GM18526 (cell line): ENCODE results near the gene ANKRD35.

Experiments used
- POLR2A ChIP-seq: IDR thresholded peaks from 3 replicates; pipeline ENCODE4 v1.6.1; 2011; ENCODE audit not compliant: insufficient read length; ENCODE audit errors: extremely low read depth

ANKRD35 gene

DNA sequence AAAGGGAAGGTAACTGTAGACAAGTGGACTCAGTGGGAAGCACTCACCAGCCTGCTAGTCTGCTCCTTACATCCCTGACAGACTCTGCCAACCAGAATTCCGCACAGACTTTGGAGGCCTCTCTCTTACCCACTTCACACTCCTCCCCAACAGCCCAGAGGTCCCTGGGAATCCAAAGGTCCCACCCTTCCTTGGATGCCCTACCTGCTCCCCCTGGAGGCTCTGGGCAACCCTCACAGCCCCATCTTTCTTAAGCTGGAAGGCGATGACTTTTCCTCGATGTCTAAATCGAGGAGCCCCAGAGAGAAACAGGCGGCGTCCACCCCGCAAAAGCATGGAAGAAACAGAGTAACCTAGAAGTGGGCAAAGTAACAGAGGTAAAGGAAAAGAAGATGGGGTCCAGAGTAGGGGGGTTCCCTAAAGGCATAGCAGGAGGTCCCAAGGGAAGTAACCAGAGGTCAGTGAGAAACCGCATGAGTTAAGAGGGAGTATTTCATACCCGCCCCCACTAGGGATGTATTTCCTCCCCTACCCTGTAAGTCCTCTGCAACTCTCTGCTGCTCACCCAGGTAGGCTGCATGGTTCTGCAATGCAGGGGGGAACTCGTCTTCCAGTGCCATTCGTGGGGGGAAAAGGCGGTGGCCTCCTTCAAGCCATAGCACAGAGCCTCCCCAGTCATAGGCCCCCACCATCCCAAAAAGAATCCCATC is 15.8 kb upstream of the ANKRD35 start:
- no peak for TF ChIP-seq POLR2A

DNA sequence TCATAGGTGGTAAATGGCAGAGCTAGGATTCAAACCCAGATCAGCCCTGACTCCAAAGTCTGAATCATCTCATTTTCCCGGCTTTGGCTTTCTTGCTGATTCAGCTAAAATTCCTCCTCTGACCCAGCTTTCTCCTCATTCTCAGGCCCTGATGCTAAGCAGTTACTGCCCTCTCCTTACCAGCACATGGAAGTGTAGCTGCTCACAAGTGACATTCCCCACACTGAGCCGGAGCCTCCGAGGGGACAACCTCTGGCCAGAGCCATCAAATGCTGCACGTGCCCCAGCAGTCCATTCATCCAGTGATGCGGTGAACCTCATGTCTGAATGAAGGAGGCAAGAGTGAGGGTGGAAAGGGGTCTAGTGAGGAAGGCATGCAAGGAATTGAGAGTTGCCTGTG is 13.1 kb upstream of the ANKRD35 start:
- TF ChIP-seq POLR2A, result no peak

DNA sequence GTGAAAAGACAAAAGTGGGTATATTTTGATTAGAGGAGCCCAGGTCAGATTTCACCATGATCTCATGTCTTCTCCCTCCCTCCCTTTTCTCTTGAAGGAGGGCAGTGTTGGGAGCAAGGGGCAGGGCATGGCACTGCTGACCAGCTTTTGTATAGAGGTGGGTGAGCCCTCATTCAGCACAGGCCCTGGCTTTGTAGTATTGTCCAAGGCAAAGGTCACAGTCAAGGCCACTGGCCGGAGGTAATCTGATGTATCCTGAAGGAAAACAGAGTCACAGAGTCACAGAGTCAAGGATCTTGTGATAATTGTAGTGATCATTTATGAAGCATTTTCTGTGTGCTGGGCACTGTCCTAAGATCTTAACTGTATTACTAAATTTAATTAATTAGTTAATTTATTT is 12.3 kb upstream of the ANKRD35 start:
- no peak for TF ChIP-seq POLR2A

DNA sequence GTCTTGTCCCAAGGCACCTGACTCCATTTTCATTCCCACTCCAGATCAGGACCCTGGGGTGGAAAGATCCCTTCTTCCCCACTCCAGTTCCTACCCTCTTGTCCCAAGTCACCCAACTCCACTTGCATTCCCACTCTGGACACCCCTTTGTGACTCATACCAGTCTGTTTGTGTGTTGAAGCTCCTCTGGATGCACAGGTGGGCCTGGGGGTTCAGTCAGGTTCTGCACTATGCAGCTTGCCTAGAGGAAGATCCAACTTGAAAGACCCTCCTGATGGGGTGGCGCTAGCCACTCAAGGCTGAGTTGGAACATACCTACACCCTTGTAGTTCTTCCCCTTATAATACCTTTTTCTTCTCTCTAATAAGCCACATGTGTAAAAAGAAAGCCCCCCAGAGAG is 9.8 kb upstream of the ANKRD35 start:
- TF ChIP-seq POLR2A, result no peak

DNA sequence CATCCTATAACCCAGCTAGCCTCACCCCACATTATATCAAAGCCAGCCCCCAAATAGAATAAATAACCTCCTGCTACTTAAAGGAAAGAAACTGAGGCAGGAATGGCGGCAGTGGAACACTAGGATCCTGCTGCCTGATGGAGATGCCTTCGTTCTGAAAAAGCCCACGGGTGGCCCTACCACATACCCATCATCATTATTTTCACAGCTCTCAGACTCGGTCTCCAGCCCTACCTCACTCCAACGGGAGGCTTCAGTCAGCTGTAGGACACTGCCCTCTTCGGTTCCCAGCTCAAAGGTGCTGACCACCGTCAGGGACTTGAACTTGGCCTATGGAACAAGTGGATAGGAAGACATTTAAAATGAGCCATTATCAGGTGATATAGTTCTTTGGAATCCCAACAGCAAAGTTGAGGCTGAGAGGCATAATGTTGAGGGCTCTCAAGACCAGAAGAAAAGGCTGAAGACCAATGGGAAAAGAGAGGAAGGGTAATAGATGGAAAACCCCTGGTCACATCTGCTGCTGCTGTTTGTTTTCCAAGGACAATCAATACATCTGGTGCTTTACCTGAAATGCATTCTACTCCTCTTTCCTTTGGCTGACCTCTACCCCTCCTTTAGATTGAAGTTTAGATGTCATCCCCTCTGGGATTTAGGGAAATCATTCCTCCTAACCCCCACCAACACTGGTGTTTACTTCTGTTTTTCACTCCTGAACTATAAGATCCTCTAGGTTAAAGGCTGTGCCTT is 7.8 kb upstream of the ANKRD35 start:
- no peak for TF ChIP-seq POLR2A

DNA sequence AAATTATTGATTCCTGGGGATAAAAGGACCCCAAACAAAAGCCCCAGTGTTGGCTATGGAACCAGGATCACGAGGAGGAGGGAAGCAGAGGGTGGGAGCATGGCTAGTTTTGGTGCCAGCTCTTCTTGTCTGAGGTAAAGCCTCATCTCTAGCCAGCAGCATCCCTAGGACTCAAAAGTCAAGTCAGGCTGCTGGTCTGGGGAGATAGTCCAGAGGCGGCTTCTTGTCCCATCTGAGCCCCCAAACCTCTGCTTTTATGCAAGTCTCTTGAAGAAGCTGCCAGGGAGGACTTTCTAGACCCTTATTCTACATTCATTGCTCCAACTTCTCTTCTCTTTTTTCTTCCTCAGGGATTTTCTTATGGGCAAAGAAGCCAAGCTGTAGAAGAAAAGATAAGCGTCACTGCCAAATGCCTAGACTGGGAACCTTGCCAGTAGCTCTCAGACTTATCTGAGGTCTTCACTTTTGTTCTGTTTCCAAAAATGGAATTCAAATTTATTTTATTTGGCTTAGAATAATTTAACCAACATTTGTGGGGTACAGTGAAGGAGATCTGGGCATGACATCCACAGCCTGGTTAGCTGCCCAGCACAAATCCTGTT is 6.9 kb upstream of the ANKRD35 start:
- TF ChIP-seq POLR2A, result no peak

DNA sequence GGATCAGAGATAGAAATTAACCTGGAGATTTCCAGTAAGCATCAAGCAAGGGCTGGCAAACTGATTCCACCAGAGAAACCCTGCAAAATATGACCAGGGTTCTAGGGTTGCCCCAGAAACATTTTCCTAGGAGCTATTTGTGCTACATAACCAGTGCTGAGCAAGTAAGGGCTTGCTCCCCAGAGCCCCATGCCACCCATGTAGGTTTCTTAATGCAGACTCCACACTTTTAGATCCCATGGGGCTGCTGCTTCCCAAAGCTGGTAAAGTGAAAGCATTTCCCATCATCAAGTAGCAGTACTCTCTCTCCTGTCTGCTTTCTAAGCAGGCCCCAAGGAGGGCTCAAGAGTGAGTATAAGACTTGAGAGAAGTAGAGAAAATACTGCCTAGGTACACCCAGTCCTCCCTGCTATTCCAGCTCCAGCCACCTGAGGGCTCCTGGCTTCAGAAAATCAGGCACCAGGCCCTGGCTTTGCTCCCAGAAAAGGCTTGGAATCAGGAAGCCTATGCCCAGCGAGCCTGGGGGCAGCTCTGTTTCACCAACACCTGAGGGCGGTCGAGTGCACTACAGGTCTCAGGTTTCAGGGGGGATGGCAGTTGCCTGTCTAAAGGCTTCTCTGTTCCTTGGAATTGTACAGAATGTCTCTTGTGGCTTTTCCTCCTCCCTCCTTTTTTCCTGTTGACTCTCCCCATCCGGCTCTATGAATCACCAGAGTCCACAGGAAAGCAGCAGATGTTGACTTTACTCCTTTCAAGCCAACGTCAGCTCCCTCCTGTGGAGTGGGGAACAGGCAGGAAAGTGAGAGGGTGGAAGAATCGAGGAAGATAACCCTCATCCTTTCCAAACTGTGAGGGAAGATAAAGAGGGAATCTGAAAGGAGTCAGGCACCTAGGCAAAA is 6.2 kb upstream of the ANKRD35 start:
- no peak for TF ChIP-seq POLR2A

DNA sequence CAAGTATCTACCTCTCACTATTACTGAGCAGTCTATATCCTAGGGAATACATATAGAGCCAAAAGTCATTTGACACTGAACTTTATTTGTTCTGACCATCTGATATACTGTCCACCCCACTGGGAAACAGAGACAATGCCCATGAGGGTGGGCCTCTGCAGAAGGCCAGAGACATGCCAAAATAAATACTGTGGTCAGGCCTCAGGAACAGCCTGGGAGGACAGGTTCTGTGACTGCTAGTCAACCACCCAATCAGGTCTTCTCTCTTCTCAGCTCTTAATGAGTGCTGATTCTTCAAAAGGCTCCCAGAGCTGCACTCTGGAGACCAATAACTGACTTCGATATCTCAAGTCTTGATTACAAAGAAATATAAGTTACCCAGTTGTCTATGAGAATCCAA is 5.5 kb upstream of the ANKRD35 start:
- no peak for TF ChIP-seq POLR2A

DNA sequence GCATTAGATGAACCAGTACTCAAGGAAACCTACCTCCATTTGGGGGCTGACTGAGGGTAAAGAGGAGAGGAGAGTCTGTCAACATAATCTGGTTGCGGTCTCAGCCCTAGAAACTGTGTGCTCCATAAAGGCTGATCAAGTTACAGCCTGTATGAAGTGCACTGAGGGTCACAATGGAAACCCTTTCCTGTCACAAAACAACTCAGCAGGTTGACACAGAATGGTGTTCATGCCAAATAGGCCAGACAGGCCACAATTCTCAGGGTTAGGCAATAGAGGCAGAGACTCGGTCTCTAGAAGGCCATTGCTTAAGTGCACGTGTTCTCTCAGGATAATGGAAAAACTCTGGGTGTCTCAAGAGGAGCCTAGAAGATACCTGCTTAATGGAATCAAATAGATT is 4.1 kb upstream of the ANKRD35 start:
- TF ChIP-seq POLR2A, result no peak

DNA sequence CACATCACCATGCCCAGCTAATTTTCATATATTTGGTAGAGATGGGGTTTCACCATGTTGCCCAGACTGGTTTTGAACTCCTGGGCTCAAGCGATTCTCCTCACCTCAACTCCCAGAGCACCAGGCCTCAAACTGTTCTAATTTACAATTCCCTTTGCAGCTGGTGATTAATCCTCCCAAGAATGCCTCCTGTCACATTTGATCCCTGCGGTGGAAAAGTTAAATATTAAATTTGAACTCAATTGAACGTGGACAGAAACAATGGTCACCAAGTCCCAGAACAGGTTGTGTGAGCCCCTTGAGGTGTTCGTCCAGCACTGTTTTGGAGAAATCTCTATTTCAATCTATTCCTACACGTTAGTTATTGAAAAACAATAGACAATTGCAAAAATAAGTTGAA is 2.0 kb upstream of the ANKRD35 start:
- no peak for TF ChIP-seq POLR2A

DNA sequence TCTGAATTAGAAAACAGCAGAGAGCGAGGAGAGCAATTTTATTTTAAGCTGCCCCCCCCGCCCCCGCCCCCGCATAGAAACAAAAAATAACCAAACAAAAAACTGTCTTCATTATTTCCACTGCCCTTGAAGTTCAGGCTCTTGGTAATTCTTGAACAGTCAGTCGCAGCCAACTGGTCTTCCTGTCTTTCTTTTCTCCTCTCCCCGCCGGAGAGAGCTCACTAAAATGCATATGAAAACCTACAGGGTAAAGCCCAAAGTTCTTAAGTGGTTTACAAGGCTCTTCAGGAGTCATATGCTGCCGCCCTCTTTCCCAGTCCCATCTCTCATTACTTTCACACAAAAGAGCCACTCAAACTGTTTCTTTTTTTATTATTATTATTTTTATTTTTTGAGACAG is 1.1 kb upstream of the ANKRD35 start:
- TF ChIP-seq POLR2A, result no peak

DNA sequence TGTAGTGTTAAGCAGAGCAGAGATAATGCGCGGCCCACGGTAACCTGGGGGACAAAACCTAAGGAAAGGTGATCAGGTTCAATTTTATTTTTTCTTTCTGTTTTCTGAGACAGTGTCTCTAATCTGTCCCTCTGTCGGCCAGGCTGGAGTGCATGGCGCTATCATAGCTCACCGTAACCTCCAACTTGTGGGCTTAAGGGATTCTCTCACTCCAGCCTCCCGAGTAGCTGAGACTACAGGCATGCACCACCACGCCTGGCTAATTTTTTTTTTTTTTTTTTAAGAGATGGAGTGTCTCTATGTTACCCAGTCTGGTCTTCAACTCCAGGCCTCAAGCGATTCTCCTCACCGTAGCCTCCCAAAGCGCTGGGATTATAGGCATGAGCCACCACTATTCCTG is 724 bp upstream of the ANKRD35 start:
- TF ChIP-seq POLR2A, result no peak

DNA sequence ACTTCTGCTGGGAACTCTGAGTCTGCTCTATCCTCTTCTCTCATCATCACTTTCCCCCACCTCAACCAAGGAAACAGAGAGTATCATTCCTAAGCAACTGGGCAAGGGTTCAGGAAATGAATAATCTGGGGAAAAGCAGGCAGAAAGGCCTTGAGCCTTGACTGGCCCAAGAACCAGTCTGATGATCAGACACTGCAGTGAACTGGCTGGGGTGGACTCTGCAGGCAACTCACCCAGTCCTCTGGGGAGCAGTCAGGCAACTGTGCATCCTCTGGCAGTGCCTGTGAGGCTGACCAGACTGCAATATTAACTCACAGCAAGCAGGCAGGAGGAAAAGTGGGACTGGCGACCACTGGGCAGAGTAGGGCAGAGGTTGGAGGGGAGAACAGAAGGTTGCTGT is 991 bp downstream of the ANKRD35 start:
- no peak for TF ChIP-seq POLR2A

DNA sequence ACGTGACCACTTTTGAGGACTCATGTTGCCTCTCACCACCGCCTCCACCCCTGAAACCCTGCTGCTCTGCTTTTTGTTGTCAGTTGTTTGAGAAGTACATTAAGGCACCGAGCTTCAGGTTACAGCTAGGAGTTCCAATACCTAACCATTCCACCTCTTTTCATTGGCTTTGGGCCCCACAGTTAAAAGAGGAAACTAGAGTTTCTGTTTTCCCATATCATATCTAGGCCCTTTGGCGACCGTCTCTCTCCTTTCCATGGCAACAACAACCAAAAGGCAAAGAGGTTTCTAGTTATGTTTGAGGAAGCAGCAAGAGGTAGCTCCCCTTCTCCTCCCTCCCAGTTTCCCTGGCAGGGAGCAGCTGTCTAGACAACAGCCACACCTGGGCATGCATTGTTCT is 5.9 kb downstream of the ANKRD35 start:
- TF ChIP-seq POLR2A, result no peak

DNA sequence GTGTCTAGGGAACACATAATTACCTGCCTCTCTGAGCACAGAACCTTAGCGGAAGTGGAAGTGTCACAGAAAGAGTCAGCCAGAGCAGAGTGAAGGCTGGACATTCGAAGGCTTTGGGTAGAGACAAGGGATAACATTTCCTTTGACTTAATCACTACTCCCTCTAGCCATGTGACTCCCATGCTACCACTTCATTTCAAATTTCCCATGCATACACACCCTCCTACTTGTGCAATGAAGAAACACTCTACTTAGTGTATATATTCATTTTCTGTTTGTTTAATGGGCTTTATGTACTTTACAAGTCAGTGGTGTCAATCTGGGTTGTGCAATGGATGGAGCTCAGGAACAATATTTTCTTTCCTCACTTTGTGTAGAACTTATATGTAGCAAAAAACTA is 6.9 kb downstream of the ANKRD35 start:
- no peak for TF ChIP-seq POLR2A
